ENCODE data around the gene CRELD2. TPM values are rescaled to one million over a fixed set of nuclear protein-coding genes. Genes with fewer than 3 reads are reported as not detected.

Gene CRELD2
- total and polyA plus RNA-seq, 4 donors = 12.6 to 43.5 (median 36.4) TPM

GRCh38 chr22:49914256-49914655, 4.2 kb upstream of the CRELD2 start:
- Histone ChIP-seq H3K4me3 (ENCODE audit: low read length in 2 of 2) (no peak overlapping the region), H3K9me3 (ENCODE audit: control insufficient read depth, low read length) (no peaks in the 10 kb centered on the region), H3K27ac (ENCODE audit: low read depth in 1 of 2, low read length in 2 of 2) (no peak overlapping the region), H3K36me3 (ENCODE audit: control insufficient read depth in 1 of 2, insufficient read depth in 2 of 2, low read length in 1 of 2) (peaks cover 0 to 5% of the 10 kb centered on the region in 2 donors), H3K4me1 (ENCODE audit: control insufficient read depth in 1 of 2, insufficient read depth in 2 of 2, low read length in 2 of 2) (no peaks in the 10 kb centered on the region), H3K27me3 (ENCODE audit: control insufficient read depth in 1 of 2, insufficient read depth in 2 of 2, low read length in 1 of 2) (no peaks in the 10 kb centered on the region)
- ATAC-seq (ENCODE audit: low FRiP score) (no peak), DNase-seq (peak in 1 of 2 donors; percentile 73)
- intact Hi-C loops (cut with DNase I) = no loop called here
- WGBS, 2 donors = 88 to 92% methylated on average over 12 of the region's 12 CpGs

- 90 to 93% methylated on average over 12 of the region's 12 CpGs for WGBS, 2 donors
- no peak for DNase-seq
- Histone ChIP-seq H3K9me3 (ENCODE audit: control insufficient read depth, low read length) (no peaks in the 10 kb centered on the region), H3K36me3 (ENCODE audit: control insufficient read depth in 1 of 2, insufficient read depth in 2 of 2, low read length in 1 of 2) (peaks cover 0 to 5% of the 10 kb centered on the region in 2 donors), H3K4me3 (ENCODE audit: low read length in 2 of 2) (no peak overlapping the region), H3K4me1 (ENCODE audit: control insufficient read depth in 1 of 2, insufficient read depth in 2 of 2, low read length in 2 of 2) (no peaks in the 10 kb centered on the region), H3K27me3 (ENCODE audit: control insufficient read depth in 1 of 2, insufficient read depth in 2 of 2, low read length in 1 of 2) (no peaks in the 10 kb centered on the region), H3K27ac (ENCODE audit: low read depth in 1 of 2, low read length in 2 of 2) (no peak overlapping the region)
- no peak for ATAC-seq (ENCODE audit: low FRiP score)
- intact Hi-C loops (cut with DNase I) = loop anchor here in 1 of 2 donors (5.0 kb wide), 1 partner anchor 58 kb away; no protein-coding TSS in a partner anchor
Measured at GRCh38 chr22:49915610-49916009, 2.8 kb upstream of the CRELD2 start.

- no peaks in the 10 kb centered on the region for H3K4me1 ChIP-seq (ENCODE audit: control insufficient read depth in 1 of 2, insufficient read depth in 2 of 2, low read length in 2 of 2)
- intact Hi-C loops (cut with DNase I) = loop anchor here in 1 of 2 donors (5.0 kb wide), 1 partner anchor 60 kb away; no protein-coding TSS in a partner anchor
- H3K36me3 ChIP-seq (ENCODE audit: control insufficient read depth in 1 of 2, insufficient read depth in 2 of 2, low read length in 1 of 2) = peaks cover 0 to 5% of the 10 kb centered on the region in 2 donors
- H3K4me3 ChIP-seq (ENCODE audit: low read length in 2 of 2) = no peak overlapping the region
- ATAC-seq (ENCODE audit: low FRiP score) = no peak
- no peaks in the 10 kb centered on the region for H3K9me3 ChIP-seq (ENCODE audit: control insufficient read depth, low read length)
- no peaks in the 10 kb centered on the region for H3K27me3 ChIP-seq (ENCODE audit: control insufficient read depth in 1 of 2, insufficient read depth in 2 of 2, low read length in 1 of 2)
- no peak overlapping the region for H3K27ac ChIP-seq (ENCODE audit: low read depth in 1 of 2, low read length in 2 of 2)
- 93 to 95% methylated on average over 11 of the region's 11 CpGs for WGBS, 2 donors
- DNase-seq = no peak
Measured at GRCh38 chr22:49916831-49917230, 1.6 kb upstream of the CRELD2 start.

- 36 to 38% methylated on average over 44 to 47 of the region's 47 CpGs for WGBS, 2 donors
- intact Hi-C loops (cut with DNase I) = loop anchor here (1.0 to 5.0 kb wide), 3 partner anchors 16 to 66 kb away; partner anchors contain the start of gene ZBED4 (in 1 of the 2)
- Histone ChIP-seq H3K36me3 (ENCODE audit: control insufficient read depth in 1 of 2, insufficient read depth in 2 of 2, low read length in 1 of 2) (no peaks in the 10 kb centered on the region), H3K27me3 (ENCODE audit: control insufficient read depth in 1 of 2, insufficient read depth in 2 of 2, low read length in 1 of 2) (no peaks in the 10 kb centered on the region), H3K9me3 (ENCODE audit: control insufficient read depth, low read length) (no peaks in the 10 kb centered on the region), H3K27ac (ENCODE audit: low read depth in 1 of 2, low read length in 2 of 2) (no peak overlapping the region), H3K4me3 (ENCODE audit: low read length in 2 of 2) (peak overlapping the region; percentile 43 to 44), H3K4me1 (ENCODE audit: control insufficient read depth in 1 of 2, insufficient read depth in 2 of 2, low read length in 2 of 2) (no peaks in the 10 kb centered on the region)
- peak; percentile 0 for ATAC-seq (ENCODE audit: low FRiP score)
- DNase-seq = peak in 1 of 2 donors; percentile 79
Measured at GRCh38 chr22:49918911-49919881, 762 bp downstream of the CRELD2 start.

GRCh38 chr22:49920859-49921258, 2.4 kb downstream of the CRELD2 start:
- Histone ChIP-seq H3K27me3 (ENCODE audit: control insufficient read depth in 1 of 2, insufficient read depth in 2 of 2, low read length in 1 of 2) (no peaks in the 10 kb centered on the region), H3K4me1 (ENCODE audit: control insufficient read depth in 1 of 2, insufficient read depth in 2 of 2, low read length in 2 of 2) (no peaks in the 10 kb centered on the region), H3K36me3 (ENCODE audit: control insufficient read depth in 1 of 2, insufficient read depth in 2 of 2, low read length in 1 of 2) (no peaks in the 10 kb centered on the region), H3K4me3 (ENCODE audit: low read length in 2 of 2) (no peak overlapping the region), H3K9me3 (ENCODE audit: control insufficient read depth, low read length) (no peaks in the 10 kb centered on the region), H3K27ac (ENCODE audit: low read depth in 1 of 2, low read length in 2 of 2) (no peak overlapping the region)
- ATAC-seq (ENCODE audit: low FRiP score) = no peak
- intact Hi-C loops (cut with DNase I) = loop anchor here in 1 of 2 donors (10.0 kb wide), 2 partner anchors 54 to 284 kb away; partner anchors contain the start of gene SELENOO
- DNase-seq = no peak
- 95% methylated on average over 18 of the region's 18 CpGs for WGBS, 2 donors

- Histone ChIP-seq H3K27me3 (ENCODE audit: control insufficient read depth in 1 of 2, insufficient read depth in 2 of 2, low read length in 1 of 2) (no peaks in the 10 kb centered on the region), H3K4me1 (ENCODE audit: control insufficient read depth in 1 of 2, insufficient read depth in 2 of 2, low read length in 2 of 2) (no peaks in the 10 kb centered on the region), H3K9me3 (ENCODE audit: control insufficient read depth, low read length) (no peaks in the 10 kb centered on the region), H3K4me3 (ENCODE audit: low read length in 2 of 2) (no peak overlapping the region), H3K27ac (ENCODE audit: low read depth in 1 of 2, low read length in 2 of 2) (no peak overlapping the region), H3K36me3 (ENCODE audit: control insufficient read depth in 1 of 2, insufficient read depth in 2 of 2, low read length in 1 of 2) (no peaks in the 10 kb centered on the region)
- ATAC-seq (ENCODE audit: low FRiP score) (no peak), DNase-seq (no peak)
- WGBS, 2 donors = 90 to 91% methylated on average over 35 of the region's 35 CpGs
- intact Hi-C loops (cut with DNase I) = loop anchor here in 1 of 2 donors (10.0 kb wide), 2 partner anchors 53 to 283 kb away; partner anchors contain the start of gene SELENOO
Measured at GRCh38 chr22:49921508-49922278, 3.3 kb downstream of the CRELD2 start.

DNA sequence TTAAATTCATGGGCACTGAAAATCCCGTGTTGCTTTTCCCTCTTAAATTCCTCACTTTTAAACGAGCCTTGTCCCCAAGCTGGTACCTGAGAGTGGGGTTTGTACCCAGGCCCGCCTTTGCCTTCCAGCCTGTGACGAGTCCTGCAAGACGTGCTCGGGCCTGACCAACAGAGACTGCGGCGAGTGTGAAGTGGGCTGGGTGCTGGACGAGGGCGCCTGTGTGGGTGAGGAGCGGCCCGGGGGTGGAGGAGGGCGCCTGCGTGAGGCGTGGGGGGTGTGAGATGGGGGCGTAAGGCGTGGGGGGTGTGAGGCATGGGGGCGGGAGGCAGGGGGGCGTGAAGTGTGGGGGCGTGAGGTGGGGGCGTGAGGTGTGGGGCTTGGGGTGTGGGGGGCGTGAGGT, 4.0 kb downstream of the CRELD2 start:
- intact Hi-C loops (cut with DNase I) = loop anchor here in 1 of 2 donors (10.0 kb wide), 2 partner anchors 52 to 282 kb away; partner anchors contain the start of gene SELENOO

DNA sequence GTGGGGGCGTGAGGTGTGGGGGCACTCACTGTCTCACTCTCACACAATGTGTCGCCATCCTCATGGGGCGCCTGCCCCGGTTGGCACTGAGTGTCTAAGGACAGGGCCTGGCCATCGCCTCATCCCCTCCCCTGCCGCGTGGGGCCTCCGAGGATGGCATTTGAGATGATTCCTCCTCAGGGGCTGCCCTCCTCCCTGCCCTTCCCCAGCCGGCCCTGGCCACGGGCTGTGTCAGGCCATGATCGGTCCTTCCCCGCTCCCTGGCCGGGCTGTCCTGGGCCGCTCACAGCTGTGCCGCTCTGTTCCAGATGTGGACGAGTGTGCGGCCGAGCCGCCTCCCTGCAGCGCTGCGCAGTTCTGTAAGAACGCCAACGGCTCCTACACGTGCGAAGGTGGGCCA, 4.5 kb downstream of the CRELD2 start:
- Histone ChIP-seq H3K4me3 (ENCODE audit: low read length in 2 of 2) (no peak overlapping the region), H3K27ac (ENCODE audit: low read depth in 1 of 2, low read length in 2 of 2) (no peak overlapping the region), H3K36me3 (ENCODE audit: control insufficient read depth in 1 of 2, insufficient read depth in 2 of 2, low read length in 1 of 2) (no peaks in the 10 kb centered on the region), H3K27me3 (ENCODE audit: control insufficient read depth in 1 of 2, insufficient read depth in 2 of 2, low read length in 1 of 2) (no peaks in the 10 kb centered on the region), H3K9me3 (ENCODE audit: control insufficient read depth, low read length) (no peaks in the 10 kb centered on the region), H3K4me1 (ENCODE audit: control insufficient read depth in 1 of 2, insufficient read depth in 2 of 2, low read length in 2 of 2) (no peaks in the 10 kb centered on the region)
- ATAC-seq (ENCODE audit: low FRiP score) = no peak
- WGBS, 2 donors = 94 to 96% methylated on average over 22 to 25 of the region's 25 CpGs
- intact Hi-C loops (cut with DNase I) = loop anchor here in 1 of 2 donors (10.0 kb wide), 2 partner anchors 52 to 282 kb away; partner anchors contain the start of gene SELENOO
- DNase-seq = peak in 1 of 2 donors; percentile 75

More for the DNA sequence above, 4.0 kb downstream of the CRELD2 start:
- H3K9me3 ChIP-seq (ENCODE audit: control insufficient read depth, low read length) = no peaks in the 10 kb centered on the region
- H3K27ac ChIP-seq (ENCODE audit: low read depth in 1 of 2, low read length in 2 of 2) = no peak overlapping the region
- no peaks in the 10 kb centered on the region for H3K36me3 ChIP-seq (ENCODE audit: control insufficient read depth in 1 of 2, insufficient read depth in 2 of 2, low read length in 1 of 2)
- H3K4me3 ChIP-seq (ENCODE audit: low read length in 2 of 2) = no peak overlapping the region
- WGBS, 2 donors = 92 to 94% methylated on average over 21 to 22 of the region's 22 CpGs
- no peaks in the 10 kb centered on the region for H3K27me3 ChIP-seq (ENCODE audit: control insufficient read depth in 1 of 2, insufficient read depth in 2 of 2, low read length in 1 of 2)
- no peak for ATAC-seq (ENCODE audit: low FRiP score)
- H3K4me1 ChIP-seq (ENCODE audit: control insufficient read depth in 1 of 2, insufficient read depth in 2 of 2, low read length in 2 of 2) = no peaks in the 10 kb centered on the region
- no peak for DNase-seq
